Prostate gland (tissue), 2 donors: ENCODE results near the gene SHROOM2. TPM values are rescaled to one million over a fixed set of nuclear protein-coding genes. Genes with fewer than 3 reads are reported as not detected.
A peak's percentile ranks its signal among the peaks of the same experiment; 100 is the strongest.

Experiments
- DNase-seq: peaks from one replicate; pipeline ENCODE4 v3.0.0-alpha.2; 2019; ENCODE audit warnings: low spot score
- H3K27ac ChIP-seq, 2 donors: fragments of 200-600 bp; sonication (generic); 2 replicates each; pipeline ENCODE4 v1.5.1; 2017 to 2019
- H3K27me3 ChIP-seq: fragments of 200-600 bp; sonication (generic); replicated peaks from 2 replicates; pipeline ENCODE4 v1.5.1; 2019; ENCODE audit not compliant: insufficient read depth
- H3K36me3 ChIP-seq, 2 donors: fragments of 200-600 bp; sonication (generic); 1 replicate in 1 of 2; 2 replicates in 1 of 2; pipeline versions ENCODE4 v1.5.1 to v1.8.1; 2017 to 2019
- H3K4me1 ChIP-seq: fragments of 200-600 bp; sonication (generic); replicated peaks from 2 replicates; pipeline ENCODE4 v1.5.1; 2019
- H3K4me3 ChIP-seq, 2 donors: fragments of 200-600 bp; sonication (generic); 2 replicates each; pipeline ENCODE4 v1.5.1; 2017 to 2019
- H3K9me3 ChIP-seq: fragments of 200-600 bp; sonication (generic); 2 replicates; pipeline ENCODE4 v1.5.1; 2017
- CTCF ChIP-seq, 4 experiments: fragments of 200-600 bp in 2 of 4; fragments of 450-650 bp in 2 of 4; sonication (generic) in 2 of 4; IDR thresholded peaks; 1 replicate in 3 of 4; 2 replicates in 1 of 4; pipeline ENCODE4 v1.5.1; 2016 to 2019; ENCODE audit warnings: antibody characterized with exemption in 4 of 4, mild to moderate bottlenecking in 2 of 4, moderate library complexity in 2 of 4
- POLR2A ChIP-seq: fragments of 450-650 bp; IDR thresholded peaks from one replicate; pipeline ENCODE4 v1.6.1; 2016; ENCODE audit warnings: antibody characterized with exemption, mild to moderate bottlenecking
- POLR2AphosphoS5 ChIP-seq: sonication (generic); formaldehyde crosslinking; IDR thresholded peaks from one replicate; pipeline ENCODE4 v1.6.1; 2017; ENCODE audit warnings: antibody characterized with exemption
- WGBS: methylation state at CpG from one replicate; pipeline ENCODE4 v1.1.5; 2018; 5-methylcytosine and 5-hydroxymethylcytosine counted together
- intact Hi-C: fragments of 100-400 bp; cut with DNase I; formaldehyde crosslinking; loops from one replicate; pipeline ENCODE4 v1.14.2; 2022
- total RNA-seq, 2 donors: library from RNA; depleted of rRNA; stranded (reverse); fragments of >200 nt; gene quantifications; one replicate each; pipeline ENCODE4 v1.1.0, GENCODE V29; 2016

The SHROOM2 gene
- total RNA-seq, 2 donors from 2014 or later = 36.8 to 71.3 TPM

- intact Hi-C loops = no loop called here
- no peak for DNase-seq
- Histone ChIP-seq H3K4me3 (no peak overlapping the region), H3K27ac (no peak overlapping the region), H3K9me3 (no peaks in the 10 kb centered on the region), H3K27me3 (no peaks in the 10 kb centered on the region), H3K4me1 (no peaks in the 10 kb centered on the region), H3K36me3 (no peaks in the 10 kb centered on the region)
- TF ChIP-seq POLR2A (no peak), CTCF (IDR thresholded peaks at IDR 0.05) (no peak), POLR2AphosphoS5 (no peak)
- 92% methylated on average over 8 of the region's 11 CpGs for WGBS
Observed at GRCh38 chrX:9983846-9984245, 197.6 kb downstream of the SHROOM2 start.

- TF ChIP-seq CTCF (IDR thresholded peaks at IDR 0.05) (peak in 2 of 4 experiments; percentile 49), POLR2A (no peak)
- intact Hi-C loops = no loop called here
- no peak for DNase-seq
- no peaks in the 10 kb centered on the region for H3K27me3 ChIP-seq
- no peaks in the 10 kb centered on the region for H3K36me3 ChIP-seq
- WGBS = 38% methylated on average over 1 of the region's 1 CpG
- H3K9me3 ChIP-seq = no peaks in the 10 kb centered on the region
- no peaks in the 10 kb centered on the region for H3K4me1 ChIP-seq
- H3K27ac ChIP-seq = no peak overlapping the region
- H3K4me3 ChIP-seq = no peak overlapping the region
Observed at GRCh38 chrX:9988762-9989161, 202.5 kb downstream of the SHROOM2 start.

GRCh38 chrX:9992061-9992460 lies 205.8 kb downstream of the SHROOM2 start:
- Histone ChIP-seq H3K4me1 (no peaks in the 10 kb centered on the region), H3K27me3 (no peaks in the 10 kb centered on the region), H3K27ac (no peak overlapping the region), H3K4me3 (no peak overlapping the region), H3K36me3 (no peaks in the 10 kb centered on the region), H3K9me3 (no peaks in the 10 kb centered on the region)
- intact Hi-C loops = loop anchor here (10.0 kb wide), 1 partner anchor 107 kb away; no protein-coding TSS in a partner anchor
- no peak for TF ChIP-seq POLR2A
- no peak for TF ChIP-seq POLR2AphosphoS5
- TF ChIP-seq CTCF (IDR thresholded peaks at IDR 0.05) = no peak
- WGBS = 95% methylated on average over 22 of the region's 28 CpGs
- DNase-seq = no peak

GRCh38 chrX:9992724-9993123 lies 206.5 kb downstream of the SHROOM2 start:
- no peaks in the 10 kb centered on the region for H3K27me3 ChIP-seq
- H3K4me1 ChIP-seq = no peaks in the 10 kb centered on the region
- TF ChIP-seq POLR2A = no peak
- no peak for DNase-seq
- intact Hi-C loops = loop anchor here (10.0 kb wide), 1 partner anchor 108 kb away; no protein-coding TSS in a partner anchor
- WGBS = 93% methylated on average over 6 of the region's 18 CpGs
- no peaks in the 10 kb centered on the region for H3K9me3 ChIP-seq
- H3K27ac ChIP-seq = no peak overlapping the region
- H3K4me3 ChIP-seq = no peak overlapping the region
- no peaks in the 10 kb centered on the region for H3K36me3 ChIP-seq

GRCh38 chrX:9995855-9996339 lies 209.7 kb downstream of the SHROOM2 start:
- WGBS = 18% methylated on average over 18 of the region's 18 CpGs
- H3K4me3 ChIP-seq = no peak overlapping the region
- intact Hi-C loops = loop anchor here (1.0 to 10.0 kb wide), 2 partner anchors 111 to 123 kb away; no protein-coding TSS in a partner anchor
- no peaks in the 10 kb centered on the region for H3K4me1 ChIP-seq
- TF ChIP-seq POLR2AphosphoS5 = peak; percentile 64
- no peak for TF ChIP-seq POLR2A
- peak; percentile 80 to 98 (median 92) for TF ChIP-seq CTCF (IDR thresholded peaks at IDR 0.05)
- no peak overlapping the region for H3K27ac ChIP-seq
- peak; percentile 69 for DNase-seq
- H3K27me3 ChIP-seq = no peaks in the 10 kb centered on the region
- no peaks in the 10 kb centered on the region for H3K9me3 ChIP-seq
- H3K36me3 ChIP-seq = no peaks in the 10 kb centered on the region
